Smooth muscle cell (in vitro differentiated cells): ENCODE data around the gene AGT. TPM values are rescaled to one million over a fixed set of nuclear protein-coding genes. Genes with fewer than 3 reads are reported as not detected.
A peak's percentile ranks its signal among the peaks of the same experiment; 100 is the strongest.

ENCODE experiments used
- DNase-seq: peaks from one replicate; lab custom pipeline; 2025; ENCODE audit not compliant: unreplicated experiment; lab: John Stamatoyannopoulos, UW
- H2AFZ ChIP-seq: fragments of 200-600 bp; sonication (generic); 2 replicates; pipeline ENCODE4 v1.6.0; 2016; ENCODE audit warnings: antibody characterized with exemption, low read depth, mild to moderate bottlenecking
- H3F3A ChIP-seq: fragments of 200-600 bp; sonication (generic); 2 replicates; pipeline ENCODE4 v1.6.0; 2017; ENCODE audit warnings: antibody characterized with exemption, low read depth
- H3K27ac ChIP-seq: fragments of 200-600 bp; sonication (generic); 2 replicates; pipeline ENCODE4 v1.5.1; 2016; ENCODE audit warnings: low read depth, mild to moderate bottlenecking
- H3K27me3 ChIP-seq: fragments of 200-600 bp; sonication (generic); 2 replicates; pipeline ENCODE4 v1.6.1; 2016; ENCODE audit warnings: low read depth, mild to moderate bottlenecking
- H3K36me3 ChIP-seq: fragments of 200-600 bp; sonication (generic); 2 replicates; pipeline ENCODE4 v1.5.1; 2016; ENCODE audit warnings: low read depth
- H3K4me1 ChIP-seq: fragments of 200-600 bp; sonication (generic); 2 replicates; pipeline ENCODE4 v1.5.1; 2016; ENCODE audit warnings: low read depth
- H3K4me2 ChIP-seq: fragments of 200-600 bp; sonication (generic); 2 replicates; pipeline ENCODE4 v1.6.0; 2016; ENCODE audit warnings: mild to moderate bottlenecking
- H3K4me3 ChIP-seq: fragments of 200-600 bp; sonication (generic); 2 replicates; pipeline ENCODE4 v1.5.1; 2016; ENCODE audit warnings: mild to moderate bottlenecking
- H3K79me2 ChIP-seq: fragments of 200-600 bp; sonication (generic); 2 replicates; pipeline ENCODE4 v1.6.0; 2016; ENCODE audit warnings: low read depth, mild to moderate bottlenecking
- H3K9ac ChIP-seq: fragments of 200-600 bp; sonication (generic); 2 replicates; pipeline ENCODE4 v1.6.0; 2016; ENCODE audit warnings: low read depth
- H3K9me3 ChIP-seq: fragments of 200-600 bp; sonication (generic); replicated peaks from 2 replicates; pipeline ENCODE4 v1.5.1; 2016; ENCODE audit warnings: low read depth
- H4K20me1 ChIP-seq: fragments of 200-600 bp; sonication (generic); 2 replicates; pipeline ENCODE4 v1.6.0; 2016; ENCODE audit warnings: low read depth
- CTCF ChIP-seq: fragments of 200-600 bp; sonication (generic); IDR thresholded peaks from 2 replicates; pipeline ENCODE4 v1.5.1; 2017; ENCODE audit warnings: borderline replicate concordance, mild to moderate bottlenecking, antibody characterized with exemption; ENCODE audit not compliant: insufficient read depth, poor library complexity, severe bottlenecking
- WGBS: methylation state at CpG from one replicate; pipeline ENCODE4 v1.1.7; 2016; ENCODE audit warnings: low lambda C conversion rate; 5-methylcytosine and 5-hydroxymethylcytosine counted together
- polyA plus RNA-seq: library from polyadenylated mRNA; unstranded; fragments of >200 nt; fragmentation: Nextera tagmentation; extraction: Ambion mirVana; gene quantifications from 2 replicates; pipeline ENCODE4 v1.2.1, GENCODE V29; 2016
- total RNA-seq: library from RNA; depleted of rRNA; stranded (reverse); fragments of >200 nt; gene quantifications from 2 replicates; pipeline ENCODE4 v1.2.3, GENCODE V29; 2014

AGT gene
- total RNA-seq, result 0.09 and 0.31 TPM in 2 replicates
- polyA plus RNA-seq, result 1.9 and 3.0 TPM in 2 replicates

- no peak within 1 kb of the TSS for H3K27ac ChIP-seq
- no peak for TF ChIP-seq CTCF
- no peaks in the 10 kb centered on the region for H3K4me1 ChIP-seq
- H2AFZ ChIP-seq, result no peak within 1 kb of the TSS
- DNase-seq, result no peak
- H3K36me3 ChIP-seq, result no peaks in the 10 kb centered on the region
- H3K27me3 ChIP-seq, result no peaks in the 10 kb centered on the region
- no peaks in the 10 kb centered on the region for H3K79me2 ChIP-seq
- no peaks in the 10 kb centered on the region for H4K20me1 ChIP-seq
- 59% methylated on average over 24 of the region's 24 CpGs for WGBS
- no peaks in the 10 kb centered on the region for H3F3A ChIP-seq
- peak within 1 kb of the TSS; percentile 25 for H3K4me2 ChIP-seq
- no peak within 1 kb of the TSS for H3K9ac ChIP-seq
- H3K4me3 ChIP-seq, result no peak within 1 kb of the TSS
- H3K9me3 ChIP-seq, result no peaks in the 10 kb centered on the region
Observed at GRCh38 chr1:230713915-230714764, at the start of gene AGT. AGT (minus strand) TSS chr1:230714122; CDS start chr1:230710823, 3,299 bp downstream.

GRCh38 chr1:230761443-230762167 lies 47.7 kb upstream of the AGT start:
- no peak overlapping the region for H3K4me2 ChIP-seq
- DNase-seq, result no peak
- no peak overlapping the region for H3K9ac ChIP-seq
- no peaks in the 10 kb centered on the region for H3K79me2 ChIP-seq
- peaks cover 4% of the 10 kb centered on the region for H3K4me1 ChIP-seq
- H3K36me3 ChIP-seq, result no peaks in the 10 kb centered on the region
- WGBS, result 89% methylated on average over 8 of the region's 8 CpGs
- H4K20me1 ChIP-seq, result no peaks in the 10 kb centered on the region
- H3K27me3 ChIP-seq, result no peaks in the 10 kb centered on the region
- no peak overlapping the region for H2AFZ ChIP-seq
- no peak overlapping the region for H3K4me3 ChIP-seq
- no peak for TF ChIP-seq CTCF
- H3F3A ChIP-seq, result peaks cover 11% of the 10 kb centered on the region
- H3K9me3 ChIP-seq, result no peaks in the 10 kb centered on the region
- no peak overlapping the region for H3K27ac ChIP-seq

GRCh38 chr1:230760360-230760827 lies 46.5 kb upstream of the AGT start:
- no peak overlapping the region for H2AFZ ChIP-seq
- H3K27ac ChIP-seq, result no peak overlapping the region
- TF ChIP-seq CTCF, result no peak
- no peak overlapping the region for H3K4me2 ChIP-seq
- no peak for DNase-seq
- peaks cover 11% of the 10 kb centered on the region for H3F3A ChIP-seq
- H4K20me1 ChIP-seq, result no peaks in the 10 kb centered on the region
- no peak overlapping the region for H3K9ac ChIP-seq
- H3K36me3 ChIP-seq, result no peaks in the 10 kb centered on the region
- peaks cover 4% of the 10 kb centered on the region for H3K4me1 ChIP-seq
- 77% methylated on average over 7 of the region's 7 CpGs for WGBS
- no peaks in the 10 kb centered on the region for H3K27me3 ChIP-seq
- H3K79me2 ChIP-seq, result no peaks in the 10 kb centered on the region
- H3K4me3 ChIP-seq, result no peak overlapping the region
- no peaks in the 10 kb centered on the region for H3K9me3 ChIP-seq
